AG04449 (cell line): ENCODE data around the gene CPLANE2.
A peak's percentile ranks its signal among the peaks of the same experiment; 100 is the strongest.

Source experiments
- CTCF ChIA-PET: fragments of 350-600 bp; formaldehyde crosslinking; extraction: SDS; loops from one replicate; lab custom pipeline; 2021; ENCODE audit warnings: antibody characterized with exemption; lab: Yijun Ruan, JAX
- POLR2A ChIA-PET: fragments of 400-600, 350-600 bp; formaldehyde crosslinking; extraction: SDS; loops from one replicate; lab custom pipeline; 2020; ENCODE audit warnings: antibody characterized with exemption, inconsistent platforms; lab: Yijun Ruan, JAX
- DNase-seq: peaks from one replicate; pipeline ENCODE4 v3.0.0-alpha.2; 2010; ENCODE audit warnings: low read depth, low spot score
- H3K4me3 ChIP-seq: 2 replicates; pipeline ENCODE4 v1.5.1; 2011; ENCODE audit warnings: low read depth, mild to moderate bottlenecking, control low read depth, low read length
- CTCF ChIP-seq: IDR thresholded peaks from one replicate; pipeline ENCODE4 v1.5.1; 2011; ENCODE audit warnings: mild to moderate bottlenecking, moderate library complexity, low read length, control low read depth, inconsistent platforms; ENCODE audit not compliant: insufficient read depth; ENCODE audit errors: missing control alignments

CPLANE2 gene

DNA sequence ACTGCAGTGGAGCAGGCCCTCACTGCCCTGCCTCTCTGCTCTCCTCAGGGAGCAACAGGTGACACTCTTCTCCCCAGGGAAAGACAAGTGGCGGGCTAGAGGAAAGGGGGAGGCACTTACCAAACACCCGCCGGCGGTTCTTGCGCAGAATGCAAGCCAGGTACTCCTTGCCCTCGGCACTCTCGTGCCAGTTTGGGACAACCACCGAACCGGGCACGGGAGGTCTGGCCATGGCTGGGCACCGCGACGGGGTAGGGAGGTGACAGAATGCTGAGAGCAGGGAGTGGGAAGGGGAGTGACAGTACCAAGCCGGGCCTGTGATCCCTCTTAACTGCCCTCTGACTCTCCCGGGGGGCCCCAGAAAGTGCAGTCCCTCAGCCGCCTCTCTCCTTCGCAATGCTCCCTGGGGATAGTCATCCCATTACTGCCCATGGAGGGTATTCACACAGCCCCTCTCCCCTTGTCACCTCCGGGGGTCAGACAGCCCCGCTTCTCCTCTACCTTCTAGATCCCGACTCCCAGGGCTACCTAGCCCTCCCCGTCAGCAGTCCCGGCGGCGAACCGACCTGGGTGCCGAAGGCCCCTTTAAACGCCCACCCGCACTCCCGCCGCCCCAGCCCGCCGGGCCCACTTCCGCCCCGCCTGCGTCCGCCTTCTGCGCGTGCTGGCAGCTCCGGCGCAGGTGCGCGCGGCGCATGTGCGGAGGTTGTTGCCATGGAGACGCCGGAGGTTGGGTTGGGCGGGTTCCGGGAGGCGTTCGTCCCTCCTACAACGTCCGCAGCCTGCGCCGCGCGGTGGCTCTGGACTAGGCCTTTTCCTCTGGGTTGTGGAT is at the start of gene CPLANE2:
Gene CPLANE2, minus strand, starts transcription at position 673 of the 832 bp plus-strand sequence. Its CDS starts 441 bp downstream, at position 232.
- CTCF ChIA-PET = interaction anchor here (0.7 to 17.7 kb wide), 8 partner anchors 10 to 158 kb away, joined by 3 to 319 read pairs (median 4); partner anchors contain the start of gene FAM131C
- no peak for TF ChIP-seq CTCF

DNA sequence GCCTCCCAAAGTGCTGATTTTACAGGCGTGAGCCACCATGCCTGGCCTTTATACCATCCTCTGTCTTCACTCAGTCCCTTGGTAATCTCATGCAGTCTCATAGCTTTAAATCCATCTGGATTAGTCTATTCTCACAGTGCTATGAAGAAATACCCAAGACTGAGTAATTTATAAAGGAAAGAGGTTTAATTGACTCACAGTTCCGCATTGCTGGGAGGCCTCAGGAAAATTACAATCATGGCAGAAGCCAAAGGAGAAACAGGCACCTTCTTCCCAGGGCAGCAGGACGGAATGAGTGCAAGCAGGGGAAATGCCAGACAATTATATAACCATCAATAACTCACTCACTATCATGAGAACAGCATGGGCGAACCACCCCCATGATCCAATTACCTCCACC is 49.1 kb upstream of the CPLANE2 start:
- DNase-seq = no peak
- no peak overlapping the region for H3K4me3 ChIP-seq
- CTCF ChIA-PET = no interaction called here
- TF ChIP-seq CTCF = no peak
- POLR2A ChIA-PET = no interaction called here

More for the DNA sequence above, at the start of gene CPLANE2:
- peak within 1 kb of the TSS; percentile 75 for H3K4me3 ChIP-seq
- POLR2A ChIA-PET = no interaction called here
- no peak for DNase-seq

DNA sequence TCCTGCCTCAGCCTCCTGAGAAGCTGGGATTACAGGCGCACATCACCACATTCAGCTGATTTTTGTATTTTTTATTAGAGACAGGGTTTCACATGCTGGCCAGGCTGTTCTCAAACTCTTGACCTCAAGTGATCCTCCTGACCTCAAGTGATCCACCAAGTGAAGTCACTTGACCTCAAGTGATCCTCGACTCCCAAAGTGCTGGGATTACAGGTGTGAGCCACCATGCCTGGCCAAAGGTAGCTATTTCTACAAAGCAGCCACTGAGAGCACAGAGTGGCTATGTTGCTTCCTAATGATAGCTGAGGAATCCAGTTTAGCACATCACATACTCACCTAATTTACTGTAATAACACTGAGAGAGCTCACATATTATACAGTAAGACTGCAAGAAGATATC is 44.8 kb upstream of the CPLANE2 start:
- H3K4me3 ChIP-seq = no peak overlapping the region
- ChIA-PET POLR2A (no interaction called here), CTCF (interaction anchor here (1.2 kb wide), 1 partner anchor 8 kb away, joined by 4 read pairs; no protein-coding TSS in a partner anchor)
- no peak for TF ChIP-seq CTCF
- DNase-seq = no peak

GRCh38 chr1:16279186-16279585 is 42.2 kb upstream of the CPLANE2 start:
- no peak overlapping the region for H3K4me3 ChIP-seq
- no peak for DNase-seq
- ChIA-PET POLR2A (no interaction called here), CTCF (interaction anchor here (1.9 kb wide), 1 partner anchor 11 kb away, joined by 7 read pairs; no protein-coding TSS in a partner anchor)
- no peak for TF ChIP-seq CTCF

DNA sequence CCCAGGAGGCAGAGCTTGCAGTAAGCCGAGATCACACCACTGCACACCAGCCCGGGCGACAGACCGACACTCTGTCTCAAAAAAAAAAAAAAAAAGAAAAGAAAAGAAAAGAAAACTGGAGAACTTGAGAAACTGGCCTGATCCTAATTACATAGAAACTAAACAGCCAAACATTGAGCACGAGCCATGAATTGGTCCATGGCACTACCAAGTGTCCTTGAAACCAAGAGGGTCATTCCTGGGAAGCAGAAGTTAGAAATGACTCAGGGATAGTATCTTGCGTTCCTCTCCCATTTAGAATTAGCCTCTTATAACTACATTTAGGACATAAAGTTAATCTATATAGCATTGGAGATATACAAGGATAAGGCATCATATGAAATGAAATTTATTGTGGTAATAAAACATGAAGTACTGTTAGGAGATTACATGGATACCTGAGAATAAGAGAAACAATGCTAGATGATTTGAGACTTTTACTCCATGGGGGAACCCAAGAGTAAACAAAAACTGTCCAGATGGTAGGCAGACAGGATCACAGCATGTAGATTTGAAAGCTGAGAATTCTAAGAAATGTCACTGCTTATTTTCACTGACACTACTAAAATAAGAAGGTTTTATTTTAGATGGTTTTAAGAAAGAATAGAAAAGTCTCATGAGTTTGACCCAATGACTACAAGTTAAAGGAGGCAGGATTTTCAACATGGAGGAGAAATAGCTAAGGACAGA is 39.5 kb upstream of the CPLANE2 start:
- no peak overlapping the region for H3K4me3 ChIP-seq
- ChIA-PET CTCF (interaction anchor here (0.9 to 1.2 kb wide), 3 partner anchors 23 to 87 kb away, joined by 3 read pairs; no protein-coding TSS in a partner anchor), POLR2A (no interaction called here)
- no peak for TF ChIP-seq CTCF
- no peak for DNase-seq

DNA sequence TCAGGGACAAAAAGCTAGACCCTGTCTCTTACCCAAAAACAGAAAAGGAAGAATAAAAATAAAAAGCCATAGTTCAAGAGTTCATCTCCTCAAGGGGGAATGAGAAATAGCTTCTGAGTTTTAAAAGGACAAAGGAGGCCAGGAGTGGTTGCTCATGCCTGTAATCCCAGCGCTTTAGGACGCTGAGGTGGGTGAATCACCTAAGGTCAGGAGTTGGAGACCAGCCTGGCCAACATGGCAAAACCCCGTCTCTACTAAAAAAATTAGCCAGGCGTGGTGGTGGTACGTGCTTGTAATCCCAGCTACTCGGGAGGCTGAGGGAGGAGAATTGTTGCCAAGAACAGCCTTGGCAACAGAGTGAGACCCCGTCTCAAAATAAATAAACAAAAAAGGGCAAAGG is 38.6 kb upstream of the CPLANE2 start:
- POLR2A ChIA-PET = no interaction called here
- CTCF ChIA-PET = interaction anchor here (1.2 kb wide), 1 partner anchor 31 kb away, joined by 3 read pairs; no protein-coding TSS in a partner anchor
- no peak overlapping the region for H3K4me3 ChIP-seq
- TF ChIP-seq CTCF = no peak
- DNase-seq = no peak
